ENCODE data around the gene LBR. TPM values are rescaled to one million over a fixed set of nuclear protein-coding genes. Genes with fewer than 3 reads are reported as not detected.

LBR gene
- total RNA-seq (2022; extraction: Qiagen RNA extraction; ENCODE audit: low read depth), result 34.6 to 52.3 TPM (median 48.5 TPM) in 5 replicates

GRCh38 chr1:225427235-225428067 lies at the start of gene LBR:
Gene LBR (minus strand): TSS chr1:225428038. CDS start chr1:225424075, 3,963 bp downstream.

Other genes starting within 250 kb of the LBR start
- gene ENAH, start 225.1 kb upstream of the LBR start, total RNA-seq (2022; extraction: Qiagen RNA extraction; ENCODE audit: low read depth), result 75.4 to 108 TPM (median 95.6 TPM) in 5 replicates

Measured in A549 treated with DMSO at 1 μM for 4 hours (cell line).